Measurements from ENCODE around the gene KPNA1.

- TF ChIP-seq REST (IDR thresholded peaks at IDR 0.05; ENCODE audit: low read depth, low read length) (no peak), RXRA (IDR thresholded peaks at IDR 0.05; ENCODE audit: borderline replicate concordance, low read depth) (no peak)
- TF ChIP-seq, protein P1, sequence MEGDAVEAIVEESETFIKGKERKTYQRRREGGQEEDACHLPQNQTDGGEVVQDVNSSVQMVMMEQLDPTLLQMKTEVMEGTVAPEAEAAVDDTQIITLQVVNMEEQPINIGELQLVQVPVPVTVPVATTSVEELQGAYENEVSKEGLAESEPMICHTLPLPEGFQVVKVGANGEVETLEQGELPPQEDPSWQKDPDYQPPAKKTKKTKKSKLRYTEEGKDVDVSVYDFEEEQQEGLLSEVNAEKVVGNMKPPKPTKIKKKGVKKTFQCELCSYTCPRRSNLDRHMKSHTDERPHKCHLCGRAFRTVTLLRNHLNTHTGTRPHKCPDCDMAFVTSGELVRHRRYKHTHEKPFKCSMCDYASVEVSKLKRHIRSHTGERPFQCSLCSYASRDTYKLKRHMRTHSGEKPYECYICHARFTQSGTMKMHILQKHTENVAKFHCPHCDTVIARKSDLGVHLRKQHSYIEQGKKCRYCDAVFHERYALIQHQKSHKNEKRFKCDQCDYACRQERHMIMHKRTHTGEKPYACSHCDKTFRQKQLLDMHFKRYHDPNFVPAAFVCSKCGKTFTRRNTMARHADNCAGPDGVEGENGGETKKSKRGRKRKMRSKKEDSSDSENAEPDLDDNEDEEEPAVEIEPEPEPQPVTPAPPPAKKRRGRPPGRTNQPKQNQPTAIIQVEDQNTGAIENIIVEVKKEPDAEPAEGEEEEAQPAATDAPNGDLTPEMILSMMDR (IDR thresholded peaks at IDR 0.05): no peak
These were observed 19.2 kb upstream of the KPNA1 start for GRCh38 chr3:122533931-122534334.

All from SK-N-SH (cell line).